DOHH2 (cell line): Measurements from ENCODE around the gene MTMR2.

ENCODE experiments used
- H3F3A ChIP-seq: fragments of 200-600 bp; sonication (generic), shearing (Covaris generic); 2 replicates; pipeline ENCODE4 v1.6.0; 2016; ENCODE audit warnings: antibody characterized with exemption, mild to moderate bottlenecking; ENCODE audit not compliant: control insufficient read depth, insufficient read depth
- H3K27ac ChIP-seq: fragments of 200-600 bp; sonication (generic); 2 replicates; pipeline ENCODE4 v1.5.1; 2014; ENCODE audit warnings: low read depth, mild to moderate bottlenecking, low read length, moderate library complexity
- H3K27me3 ChIP-seq: fragments of 200-600 bp; sonication (generic); 2 replicates; pipeline ENCODE4 v1.6.1; 2014; ENCODE audit warnings: mild to moderate bottlenecking, low read length, mixed read lengths; ENCODE audit not compliant: control insufficient read depth
- H3K36me3 ChIP-seq: fragments of 200-600 bp; sonication (generic); 2 replicates; pipeline ENCODE4 v1.6.1; 2014; ENCODE audit warnings: mild to moderate bottlenecking, low read length, moderate library complexity, mixed read lengths; ENCODE audit not compliant: control insufficient read depth
- H3K4me1 ChIP-seq: fragments of 200-600 bp; sonication (generic); 2 replicates; pipeline ENCODE4 v1.6.1; 2014; ENCODE audit warnings: mild to moderate bottlenecking, low read length, mixed read lengths; ENCODE audit not compliant: control insufficient read depth
- H3K4me2 ChIP-seq: fragments of 200-600 bp; sonication (generic); 2 replicates; pipeline ENCODE4 v1.6.0; 2014; ENCODE audit warnings: mild to moderate bottlenecking, low read length, moderate library complexity
- H3K4me3 ChIP-seq: fragments of 200-600 bp; sonication (generic); 2 replicates; pipeline ENCODE4 v1.5.1; 2014; ENCODE audit warnings: mild to moderate bottlenecking, low read length, mixed read lengths
- H3K79me2 ChIP-seq: fragments of 200-600 bp; sonication (generic); 2 replicates; pipeline ENCODE4 v1.6.1; 2014; ENCODE audit warnings: mild to moderate bottlenecking, low read length, mixed read lengths; ENCODE audit not compliant: control insufficient read depth
- H3K9me2 ChIP-seq: fragments of 200-600 bp; sonication (generic); replicated peaks from 2 replicates; pipeline ENCODE4 v1.6.1; 2014; ENCODE audit warnings: mild to moderate bottlenecking, low read length, mixed read lengths; ENCODE audit not compliant: control insufficient read depth
- H3K9me3 ChIP-seq: fragments of 200-600 bp; sonication (generic); 2 replicates; pipeline ENCODE4 v1.6.1; 2014; ENCODE audit warnings: antibody characterized with exemption, low read length, mixed read lengths; ENCODE audit not compliant: control insufficient read depth, insufficient read depth
- H4K20me1 ChIP-seq: fragments of 200-600 bp; sonication (generic); 2 replicates; pipeline ENCODE4 v1.6.0; 2014; ENCODE audit warnings: low read depth, mild to moderate bottlenecking, antibody characterized with exemption, low read length, moderate library complexity; ENCODE audit not compliant: control insufficient read depth, insufficient read depth
- CTCF ChIP-seq: fragments of 200-600 bp; sonication (generic); IDR thresholded peaks from one replicate; pipeline ENCODE4 v1.5.1; 2014; ENCODE audit warnings: antibody characterized with exemption, mild to moderate bottlenecking, low read depth, low read length; ENCODE audit not compliant: poor library complexity, severe bottlenecking
- EZH2phosphoT487 ChIP-seq: fragments of 200-600 bp; sonication (generic); IDR thresholded peaks from 2 replicates; pipeline ENCODE4 v1.6.1; 2017; ENCODE audit warnings: borderline replicate concordance, mild to moderate bottlenecking, antibody characterized with exemption, low read length, moderate library complexity, mixed read lengths

The MTMR2 gene

GRCh38 chr11:95803973-95804372, 119.9 kb downstream of the MTMR2 start:
- Histone ChIP-seq H3K4me3 (no peak overlapping the region), H3K36me3 (peaks cover 72% of the 10 kb centered on the region), H3K4me2 (no peak overlapping the region), H3F3A (no peaks in the 10 kb centered on the region), H3K9me3 (no peaks in the 10 kb centered on the region), H3K27me3 (no peaks in the 10 kb centered on the region), H4K20me1 (no peaks in the 10 kb centered on the region), H3K27ac (no peak overlapping the region), H3K79me2 (peaks cover 3% of the 10 kb centered on the region; the same call in 1 of the 2 replicates), H3K4me1 (no peaks in the 10 kb centered on the region), H3K9me2 (no peaks in the 10 kb centered on the region)
- TF ChIP-seq CTCF: no peak
- no peak for TF ChIP-seq EZH2phosphoT487

GRCh38 chr11:95802806-95803205, 121.1 kb downstream of the MTMR2 start:
- H3K27ac ChIP-seq: no peak overlapping the region
- H3K4me2 ChIP-seq: no peak overlapping the region
- no peaks in the 10 kb centered on the region for H3F3A ChIP-seq
- no peaks in the 10 kb centered on the region for H3K9me2 ChIP-seq
- H3K36me3 ChIP-seq: peaks cover 73% of the 10 kb centered on the region
- no peaks in the 10 kb centered on the region for H3K27me3 ChIP-seq
- H3K9me3 ChIP-seq: no peaks in the 10 kb centered on the region
- TF ChIP-seq CTCF (no peak), EZH2phosphoT487 (no peak)
- H3K79me2 ChIP-seq: peaks cover 13% of the 10 kb centered on the region
- H3K4me3 ChIP-seq: no peak overlapping the region
- H3K4me1 ChIP-seq: no peaks in the 10 kb centered on the region
- no peaks in the 10 kb centered on the region for H4K20me1 ChIP-seq

- Histone ChIP-seq H3K27ac (no peak overlapping the region), H3K36me3 (peaks cover 64% of the 10 kb centered on the region), H3K4me2 (no peak overlapping the region), H4K20me1 (0 out of 2 replicates have a peak, but pooled peaks cover 2% of the 10 kb centered on the region), H3K4me3 (no peak overlapping the region), H3K9me2 (no peaks in the 10 kb centered on the region), H3K27me3 (no peaks in the 10 kb centered on the region), H3F3A (no peaks in the 10 kb centered on the region), H3K9me3 (no peaks in the 10 kb centered on the region), H3K79me2 (peaks cover 36% of the 10 kb centered on the region), H3K4me1 (no peaks in the 10 kb centered on the region)
- no peak for TF ChIP-seq CTCF
- no peak for TF ChIP-seq EZH2phosphoT487
Measured at GRCh38 chr11:95800438-95800837, 123.5 kb downstream of the MTMR2 start.

- Histone ChIP-seq H3K27ac (no peak overlapping the region), H3K4me2 (no peak overlapping the region), H3K9me2 (no peaks in the 10 kb centered on the region), H4K20me1 (0 out of 2 replicates have a peak, but pooled peaks cover 2% of the 10 kb centered on the region), H3K27me3 (no peaks in the 10 kb centered on the region), H3F3A (no peaks in the 10 kb centered on the region), H3K4me1 (no peaks in the 10 kb centered on the region), H3K4me3 (no peak overlapping the region), H3K79me2 (peaks cover 45% of the 10 kb centered on the region), H3K36me3 (peaks cover 55% of the 10 kb centered on the region), H3K9me3 (no peaks in the 10 kb centered on the region)
- no peak for TF ChIP-seq CTCF
- no peak for TF ChIP-seq EZH2phosphoT487
Measured at GRCh38 chr11:95799546-95799945, 124.4 kb downstream of the MTMR2 start.
